ENCODE data around the gene COPS9.

Gene COPS9

DNA sequence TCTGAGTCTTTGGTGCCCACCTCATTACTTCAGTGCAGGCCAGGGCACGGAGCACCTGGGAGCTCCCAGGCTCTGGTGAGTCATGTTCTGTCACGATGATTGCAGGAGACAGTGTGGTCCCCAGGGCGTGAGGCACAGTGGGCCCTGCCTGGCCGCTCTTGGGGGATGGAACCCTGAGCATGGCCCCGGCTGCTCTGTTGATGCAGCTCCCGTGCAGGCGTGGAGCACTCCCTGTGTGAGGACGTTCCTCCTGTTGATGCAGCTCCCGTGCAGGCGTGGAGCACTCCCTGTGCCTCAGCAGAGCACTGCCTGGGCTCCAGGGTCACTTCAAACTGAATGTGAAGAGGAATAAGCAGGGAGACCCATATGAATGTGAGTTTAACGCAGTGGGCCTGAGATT lies 30.1 kb downstream of the COPS9 start:
- no peak for DNase-seq

DNA sequence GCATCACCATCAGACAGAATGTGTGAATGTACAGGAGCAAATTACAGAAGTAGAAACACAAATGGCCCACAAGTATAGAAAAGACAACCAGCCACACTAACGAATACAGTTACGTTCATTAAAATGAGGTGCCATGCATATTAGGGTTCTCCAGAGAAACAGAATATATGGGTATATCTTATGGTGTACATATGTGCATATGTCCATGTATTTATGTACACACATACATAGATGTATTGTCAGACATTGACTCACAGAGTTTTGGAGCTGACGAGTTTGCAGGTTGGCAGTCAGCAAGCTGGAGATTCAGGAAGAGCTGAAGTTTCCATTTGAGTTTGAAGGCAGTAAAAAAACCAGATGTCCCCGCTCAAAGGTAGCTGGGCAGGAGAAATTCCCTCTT lies 33.0 kb downstream of the COPS9 start:
- DNase-seq: no peak

DNA sequence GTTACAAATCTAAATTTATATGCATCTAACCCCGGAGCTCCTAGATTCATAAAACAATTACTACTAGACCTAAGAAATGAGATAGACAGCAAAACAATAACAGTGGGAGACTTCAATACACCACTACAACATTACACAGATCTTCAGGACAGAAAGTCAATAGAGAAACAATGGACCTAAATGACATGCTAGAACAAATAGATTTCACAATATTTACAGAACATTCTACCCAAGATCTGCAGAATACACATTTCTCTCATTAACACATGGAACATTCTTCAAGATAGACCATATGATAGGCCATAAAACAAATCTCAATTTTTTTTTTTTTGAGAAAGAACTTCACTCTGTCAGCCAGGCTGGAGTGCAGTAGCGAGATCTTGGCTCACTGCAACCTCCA lies 37.8 kb downstream of the COPS9 start:
- no peak for DNase-seq

DNA sequence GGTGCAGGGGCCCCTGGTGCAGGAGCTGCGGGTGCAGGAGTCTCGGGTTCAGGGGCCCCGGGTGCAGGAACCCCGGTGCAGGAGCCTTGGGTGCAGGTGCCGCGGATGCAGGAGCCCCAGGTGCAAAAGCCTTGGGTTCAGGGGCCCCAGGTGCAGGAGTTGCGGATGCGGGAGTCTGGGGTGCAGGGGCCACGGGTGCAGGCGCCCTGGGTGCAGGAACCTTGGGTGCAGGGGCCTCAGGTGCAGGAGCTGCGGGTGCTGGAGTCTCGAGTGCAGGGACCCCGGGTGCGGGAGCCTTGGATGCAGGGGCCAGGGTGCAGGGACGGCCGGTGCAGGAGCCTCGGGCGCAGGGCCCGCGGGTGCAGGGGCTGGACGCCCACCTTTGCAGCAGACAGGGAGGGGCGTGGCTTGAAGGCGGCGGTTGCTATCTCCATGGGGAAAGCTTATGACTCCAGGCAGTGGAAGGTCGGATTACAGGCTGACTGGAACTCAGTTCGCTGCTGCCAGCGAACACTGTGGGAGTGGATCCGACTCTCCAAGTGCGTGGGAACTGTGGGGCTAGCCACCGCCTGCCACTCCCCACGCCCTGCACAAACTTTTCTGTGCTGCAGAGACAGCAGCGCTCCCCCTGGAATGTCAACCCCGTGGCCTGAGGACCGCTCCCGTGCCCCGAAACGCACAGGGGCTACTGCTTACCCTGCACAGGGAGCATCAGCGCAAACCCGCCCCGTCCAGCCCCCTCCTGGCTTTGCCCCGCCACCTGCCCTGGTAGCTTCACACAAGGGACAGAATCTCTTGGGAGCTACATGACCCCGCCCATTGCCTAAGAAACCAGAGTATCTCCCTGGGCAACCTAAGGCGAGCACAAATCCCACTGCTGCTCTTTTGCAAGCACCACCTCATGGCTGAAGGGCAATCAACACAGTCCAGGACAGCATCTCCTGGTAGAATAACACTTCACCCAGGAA lies 40.3 kb downstream of the COPS9 start:
- no peak for DNase-seq

DNA sequence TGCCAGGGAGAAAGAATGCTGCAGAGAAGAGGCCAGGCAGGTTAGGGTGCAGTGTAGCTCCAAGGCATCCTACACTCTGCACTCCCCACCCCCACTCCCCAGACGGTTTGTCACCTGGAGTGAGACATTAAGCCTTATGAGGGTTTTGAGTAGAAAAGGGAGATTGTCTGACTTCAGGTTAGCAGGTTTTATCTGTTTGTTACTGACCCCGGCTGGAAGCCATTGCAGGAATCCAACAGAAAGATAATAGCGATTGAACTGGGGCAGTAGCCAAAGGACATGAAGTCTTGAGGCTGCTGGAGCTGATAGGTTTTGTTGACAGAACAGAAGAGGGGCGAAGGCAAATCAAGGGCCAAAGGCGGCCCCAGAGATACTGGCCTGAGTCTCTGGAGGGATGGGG lies 46.8 kb downstream of the COPS9 start:
- no peak for DNase-seq

DNA sequence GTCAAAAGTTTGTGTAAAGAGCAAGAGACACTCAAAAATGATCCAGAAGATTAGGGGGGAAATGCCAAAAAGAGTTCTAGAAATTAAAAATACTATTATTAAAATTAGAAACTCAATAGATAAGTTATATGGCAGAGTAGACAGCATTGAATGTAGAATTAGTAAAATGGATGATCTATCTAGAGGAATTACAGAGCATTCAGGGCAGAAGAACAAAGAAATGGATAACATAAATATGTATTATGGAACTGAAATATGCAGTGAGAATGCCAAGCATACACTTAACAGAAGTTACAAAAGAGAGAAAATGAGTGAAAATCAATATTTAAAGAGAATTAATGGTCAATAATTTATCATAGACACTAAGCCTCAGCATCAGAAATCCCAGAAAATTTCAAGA lies 49.5 kb downstream of the COPS9 start:
- no peak for DNase-seq
